GM18951 (cell line): ENCODE results near the gene ASCL3.
"Not testable (repeated sequence)": the region's sequence is repeated elsewhere in the genome, so short reads cannot be mapped to it uniquely, and the experiment has no call there.

Experiments used
- POLR2A ChIP-seq: IDR thresholded peaks from 4 replicates; pipeline ENCODE4 v1.6.1; 2011; ENCODE audit warnings: mild to moderate bottlenecking; ENCODE audit not compliant: insufficient read length, insufficient read depth; ENCODE audit errors: extremely low read depth
- in situ Hi-C: fragments of 300-500 bp; cut with MboI; formaldehyde crosslinking; loops from one replicate; pipeline ENCODE4 v1.12.0; 2022; ENCODE audit warnings: low sequenced_read_pairs, mixed read lengths, inconsistent platforms; ENCODE audit not compliant: unreplicated experiment

Gene ASCL3

GRCh38 chr11:8910649-8911026 is 32.2 kb downstream of the ASCL3 start:
- in situ Hi-C loops, result no loop called here
- no peak for TF ChIP-seq POLR2A

- in situ Hi-C loops, result no loop called here
- TF ChIP-seq POLR2A, result no peak
Measured at GRCh38 chr11:8908099-8908498, 34.7 kb downstream of the ASCL3 start.

GRCh38 chr11:8907116-8907515 is 35.7 kb downstream of the ASCL3 start:
- in situ Hi-C loops, result no loop called here
- TF ChIP-seq POLR2A, result no peak

GRCh38 chr11:8905528-8906165 is 37.2 kb downstream of the ASCL3 start:
- TF ChIP-seq POLR2A, result no peak
- in situ Hi-C loops, result no loop called here

GRCh38 chr11:8899119-8899753 is 43.6 kb downstream of the ASCL3 start:
- in situ Hi-C loops, result no loop called here
- TF ChIP-seq POLR2A, result no peak

GRCh38 chr11:8891185-8891584 is 51.6 kb downstream of the ASCL3 start:
- in situ Hi-C loops, result not testable (repeated sequence)
